Neural cell (in vitro differentiated cells): Measurements from ENCODE around the gene HDAC11.

Experiments used
- CTCF ChIP-seq: fragments of 450-650 bp; IDR thresholded peaks from 2 replicates; pipeline ENCODE4 v1.5.1; 2014; ENCODE audit warnings: antibody characterized with exemption, mild to moderate bottlenecking, moderate library complexity; ENCODE audit not compliant: poor library complexity, severe bottlenecking
- EP300 ChIP-seq: fragments of 450-650 bp; conservative IDR thresholded peaks from 2 replicates; pipeline ENCODE4 v1.6.1; 2014; ENCODE audit warnings: antibody characterized with exemption, mild to moderate bottlenecking, moderate library complexity; ENCODE audit not compliant: poor library complexity, severe bottlenecking
- EZH2 ChIP-seq: fragments of 200-600, 300-800 bp; shearing (Covaris generic), sonication (generic); IDR thresholded peaks from 2 replicates; pipeline ENCODE4 v1.6.1; 2014; ENCODE audit warnings: antibody characterized with exemption, low read length, borderline replicate concordance, mild to moderate bottlenecking; ENCODE audit not compliant: insufficient read depth, poor library complexity, severe bottlenecking
- RAD21 ChIP-seq: fragments of 450-650 bp; conservative IDR thresholded peaks from 2 replicates; pipeline ENCODE4 v1.6.1; 2014; ENCODE audit warnings: antibody characterized with exemption, mild to moderate bottlenecking, moderate library complexity
- REST ChIP-seq: IDR thresholded peaks from 2 replicates; pipeline ENCODE4 v1.6.1; 2012; ENCODE audit warnings: borderline replicate concordance
- TAF1 ChIP-seq: IDR thresholded peaks from 2 replicates; pipeline ENCODE4 v1.6.1; 2012; ENCODE audit warnings: low read depth

- TF ChIP-seq CTCF (no peak), EP300 (no peak), EZH2 (no peak), RAD21 (no peak), TAF1 (no peak), REST (no peak)
Measured at GRCh38 chr3:13537909-13538296, 57.8 kb downstream of the HDAC11 start.
